Cerebellar cortex (tissue), 1 donor: ENCODE results near the gene KRTAP21-2.
A peak's percentile ranks its signal among the peaks of the same experiment; 100 is the strongest.
"Not testable (repeated sequence)": the region's sequence is repeated elsewhere in the genome, so short reads cannot be mapped to it uniquely, and the experiment has no call there.

Source experiments
- DNase-seq: peaks from one replicate; pipeline ENCODE4 v3.0.0-alpha.2; 2015; ENCODE audit warnings: low spot score

Gene KRTAP21-2

GRCh38 chr21:30747159-30747558 is at the start of gene KRTAP21-2:
KRTAP21-2 (minus strand) TSS chr21:30747259; CDS start chr21:30747202, 57 bp downstream.
- no peak for DNase-seq

DNA sequence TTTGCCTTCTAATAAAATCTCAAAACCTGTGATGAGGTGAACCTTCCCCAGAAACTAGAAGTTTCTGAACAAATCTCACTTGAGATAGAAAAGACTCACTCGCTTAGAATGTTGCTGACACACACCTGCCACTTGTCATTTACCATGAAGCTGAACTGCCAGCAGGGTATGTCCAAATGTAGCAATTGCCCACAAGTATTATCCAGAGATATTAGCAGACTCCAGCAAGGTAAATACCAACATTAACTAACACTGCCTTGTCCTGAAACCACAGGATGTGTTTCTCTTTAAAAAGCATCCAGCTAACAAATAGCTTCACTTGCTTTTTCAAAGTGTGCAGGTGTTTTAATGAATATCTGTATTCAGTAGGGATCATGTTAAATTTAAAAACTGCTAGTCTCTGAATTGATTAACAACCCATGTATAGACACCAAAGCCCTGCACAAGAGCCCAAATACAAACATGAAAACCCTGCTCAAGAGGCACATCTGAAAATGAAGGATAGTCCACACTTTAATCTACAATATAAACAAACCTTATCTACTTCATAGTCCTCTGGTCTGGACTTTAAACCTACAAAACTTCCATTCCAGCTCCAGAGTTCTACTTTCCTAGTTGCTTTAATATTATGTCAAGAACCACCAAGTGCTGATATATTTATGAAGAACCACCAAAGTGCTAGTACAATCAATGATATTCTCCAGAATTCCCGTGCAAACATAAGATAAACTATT is 46.7 kb upstream of the KRTAP21-2 start:
- no peak for DNase-seq

GRCh38 chr21:30779249-30779648 is 32.2 kb upstream of the KRTAP21-2 start:
- DNase-seq = no peak

DNA sequence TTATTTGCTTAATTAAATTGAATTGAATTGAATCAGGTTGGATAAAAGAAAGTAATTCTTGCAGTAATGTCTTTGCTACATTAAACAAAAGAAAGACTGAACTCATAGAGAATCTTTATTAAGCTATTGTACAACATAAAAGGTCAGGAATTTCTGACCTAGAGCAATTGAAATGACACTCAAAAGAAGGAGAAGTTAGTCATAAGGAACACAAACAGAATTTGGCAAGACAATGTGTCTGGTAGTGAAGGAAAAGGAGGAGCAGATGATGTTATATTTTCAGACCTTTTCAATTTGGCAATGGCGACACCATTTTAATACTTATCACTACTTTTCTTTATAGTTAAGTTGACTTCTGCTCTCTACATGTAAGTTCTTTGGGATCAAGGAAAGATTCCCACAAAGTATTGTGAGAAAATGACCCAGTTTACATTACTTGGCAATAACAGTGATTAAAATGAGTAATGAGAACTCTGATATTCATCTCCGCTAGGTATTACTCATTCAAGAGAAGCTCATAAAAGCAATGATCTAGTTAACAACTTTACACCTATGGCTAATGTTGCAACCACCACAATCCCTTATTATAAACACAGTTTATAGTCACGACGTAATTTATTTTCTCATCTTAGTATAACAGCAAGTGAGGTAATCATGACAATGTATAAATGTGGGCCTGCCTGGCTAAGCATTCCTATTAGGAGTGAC is 22.8 kb upstream of the KRTAP21-2 start:
- no peak for DNase-seq

GRCh38 chr21:30760776-30761175 is 13.7 kb upstream of the KRTAP21-2 start:
- DNase-seq = no peak

GRCh38 chr21:30758306-30758705 is 11.2 kb upstream of the KRTAP21-2 start:
- no peak for DNase-seq

DNA sequence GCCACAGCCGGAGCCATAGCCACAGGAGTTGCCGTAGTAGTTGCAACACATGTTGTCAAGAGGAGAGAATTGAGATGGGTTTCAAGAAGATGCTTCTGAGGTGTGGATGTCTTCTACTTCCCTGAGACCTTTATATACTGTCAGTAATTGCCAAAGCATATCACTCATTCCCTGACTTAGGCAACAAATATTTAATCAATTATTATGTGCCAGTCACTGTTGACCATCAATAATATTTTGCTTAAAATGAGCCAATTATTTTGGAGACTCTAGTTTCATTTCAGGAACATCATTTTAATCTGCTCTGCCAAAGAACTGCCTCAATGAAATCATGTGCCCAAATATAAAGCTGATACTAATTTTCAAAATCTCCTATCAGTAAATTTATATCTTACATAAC is 8.3 kb upstream of the KRTAP21-2 start, which contains the start of gene KRTAP21-1:
KRTAP21-1 (minus strand) TSS at position 101 of the 400 bp plus-strand sequence; CDS start at position 51, 50 bp downstream.
- not testable (repeated sequence) for DNase-seq

GRCh38 chr21:30740462-30740861 is 6.6 kb downstream of the KRTAP21-2 start:
- no peak for DNase-seq

DNA sequence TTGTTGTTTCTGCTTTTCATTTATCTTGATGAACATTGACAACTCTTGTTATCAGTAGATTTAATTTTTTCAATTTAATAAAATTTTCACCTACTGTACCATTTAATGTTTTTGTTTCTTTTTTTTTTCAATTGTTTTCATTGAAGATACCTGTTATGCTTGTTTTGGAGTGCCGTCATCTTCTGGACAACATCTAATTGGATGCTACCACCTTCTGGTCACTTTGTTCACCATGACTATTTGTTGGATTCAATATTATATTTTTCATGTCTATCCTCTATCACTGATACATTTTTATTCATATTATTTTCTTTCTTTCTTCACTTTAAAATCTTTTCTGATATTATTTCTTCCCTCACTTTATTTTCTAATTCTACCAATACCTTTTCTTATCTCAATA is 14.0 kb downstream of the KRTAP21-2 start:
- peak; percentile 6 for DNase-seq

DNA sequence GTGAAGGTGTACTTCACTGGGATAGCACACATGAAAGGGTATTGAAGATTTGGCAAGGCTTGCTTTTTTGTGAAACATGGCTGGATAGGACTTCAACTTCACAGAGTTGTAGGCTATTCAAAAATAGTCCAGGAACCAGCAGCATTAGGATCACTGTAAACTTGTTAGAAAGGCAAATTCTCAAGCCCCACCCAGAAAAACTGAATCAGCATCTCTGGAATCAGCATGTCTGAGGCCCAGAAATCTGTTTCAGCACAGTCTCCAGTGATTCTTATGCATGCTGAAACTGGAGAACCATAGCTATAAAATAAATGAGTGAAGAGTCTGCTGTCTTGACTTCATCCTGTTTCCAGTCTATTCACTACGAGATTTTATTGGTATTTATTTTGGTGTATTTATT is 20.3 kb downstream of the KRTAP21-2 start:
- DNase-seq = no peak

DNA sequence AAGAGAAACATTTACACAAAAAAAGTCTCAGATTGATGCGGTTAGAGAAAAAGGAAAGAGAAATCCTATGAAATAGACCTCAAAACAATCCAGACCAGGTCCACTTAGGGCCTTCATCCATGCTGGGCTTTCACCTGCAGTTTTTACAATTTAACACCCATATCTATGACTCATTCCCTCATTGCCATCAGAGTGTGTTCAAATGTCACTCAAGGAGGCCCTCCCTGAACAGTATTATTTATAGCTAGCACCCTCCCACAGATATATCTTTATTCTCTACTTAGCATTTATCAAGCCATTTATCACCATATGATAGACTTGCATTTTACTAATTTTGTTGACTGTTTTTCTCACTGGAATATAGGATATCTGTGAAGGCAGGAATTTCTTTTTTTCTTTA is 27.7 kb downstream of the KRTAP21-2 start:
- no peak for DNase-seq

GRCh38 chr21:30718239-30718909 is 28.7 kb downstream of the KRTAP21-2 start, which contains the start of gene KRTAP21-3:
KRTAP21-3 (minus strand) TSS chr21:30718777; CDS start chr21:30718759, 18 bp downstream.
- no peak for DNase-seq

- no peak for DNase-seq
Observed at GRCh38 chr21:30717105-30717504, 30.0 kb downstream of the KRTAP21-2 start.

GRCh38 chr21:30714946-30715345 is 32.1 kb downstream of the KRTAP21-2 start:
- DNase-seq = no peak

DNA sequence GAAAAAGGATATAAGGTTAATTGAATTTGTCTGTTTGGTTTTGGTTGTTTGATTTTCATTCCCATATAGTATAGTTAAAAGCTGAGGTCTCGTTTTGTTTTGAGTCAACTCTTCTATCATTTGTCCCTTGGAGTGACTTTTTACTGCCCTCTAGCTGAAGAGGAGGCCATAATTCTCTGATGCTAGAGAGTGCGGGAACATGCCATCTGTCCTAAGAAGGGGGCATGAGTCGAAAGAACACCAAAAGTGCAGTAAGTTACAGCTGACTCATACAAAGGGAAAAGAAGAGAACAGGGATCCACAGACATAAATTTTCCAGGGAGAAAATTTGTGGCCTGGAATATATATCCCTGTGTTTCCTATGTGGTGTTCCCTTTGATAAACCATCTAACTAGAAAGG is 32.6 kb downstream of the KRTAP21-2 start:
- DNase-seq = no peak

- no peak for DNase-seq
Observed at GRCh38 chr21:30713766-30714165, 33.3 kb downstream of the KRTAP21-2 start.

DNA sequence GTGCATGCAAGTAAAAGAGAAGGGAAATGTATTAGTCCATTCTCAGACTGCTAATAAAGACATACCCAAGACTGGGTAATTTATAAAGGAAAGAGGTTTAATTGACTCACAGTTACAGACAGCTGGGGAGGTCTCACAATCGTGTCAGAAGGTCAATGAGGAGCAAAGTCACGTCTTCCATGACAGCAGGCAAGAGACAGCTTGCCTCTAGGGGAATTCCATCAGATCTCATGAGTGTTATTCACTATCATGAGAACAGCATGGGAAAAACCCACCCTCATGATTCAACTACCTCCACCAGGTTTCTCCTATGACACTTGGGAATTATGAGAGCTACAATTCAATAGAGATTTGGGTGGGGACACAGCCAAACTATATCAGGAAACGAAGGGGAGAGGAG is 36.6 kb downstream of the KRTAP21-2 start:
- no peak for DNase-seq

DNA sequence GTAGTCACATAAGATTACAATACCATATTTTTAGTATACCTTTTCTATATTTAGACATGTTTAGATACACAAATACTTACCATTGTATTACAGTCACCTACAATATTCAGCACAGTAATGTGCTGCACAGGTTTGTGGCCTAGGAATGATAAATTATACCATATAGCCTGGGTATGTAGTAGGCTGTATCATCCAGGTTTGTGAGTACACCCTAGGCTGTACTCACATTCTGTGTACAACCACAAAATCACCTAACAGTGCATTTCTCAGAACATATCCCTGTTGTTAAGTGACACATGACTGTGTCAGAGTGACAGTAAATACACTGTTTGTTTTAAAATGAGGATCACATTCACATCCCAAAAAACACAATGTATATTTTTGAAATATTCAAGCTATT is 39.6 kb downstream of the KRTAP21-2 start:
- DNase-seq = no peak
